D721Med (cell line): ENCODE measurements around the gene ANGPTL3.
"Not testable (repeated sequence)": the region's sequence is repeated elsewhere in the genome, so short reads cannot be mapped to it uniquely, and the experiment has no call there.

Source experiments
- DNase-seq: peaks from one replicate; pipeline ENCODE4 v3.0.0; 2011; ENCODE audit warnings: low spot score; ENCODE audit not compliant: insufficient read length
- FAIRE-seq: peaks from 2 replicates; lab custom pipeline; 2011; peaks lifted over from hg19 to GRCh38; lab: Jason Lieb, UNC
- CTCF ChIP-seq: IDR thresholded peaks from 2 replicates; pipeline ENCODE4 v1.5.1; 2012; ENCODE audit warnings: mild to moderate bottlenecking, control low read depth; ENCODE audit not compliant: insufficient read depth; ENCODE audit errors: missing control alignments

ANGPTL3 gene

GRCh38 chr1:62608905-62609304, 11.6 kb downstream of the ANGPTL3 start:
- TF ChIP-seq CTCF: no peak
- FAIRE-seq: no peak
- DNase-seq: no peak

- FAIRE-seq: not testable (repeated sequence)
Observed at GRCh38 chr1:62610588-62610987, 13.3 kb downstream of the ANGPTL3 start.

GRCh38 chr1:62612770-62613169, 15.4 kb downstream of the ANGPTL3 start:
- peak; percentile 76 for FAIRE-seq
- DNase-seq: no peak
- no peak for TF ChIP-seq CTCF

More at GRCh38 chr1:62610588-62610987, 13.3 kb downstream of the ANGPTL3 start:
- not testable (repeated sequence) for DNase-seq

- FAIRE-seq (no peak), DNase-seq (no peak)
- TF ChIP-seq CTCF: no peak
Observed at GRCh38 chr1:62613325-62613727, 16.0 kb downstream of the ANGPTL3 start.

- no peak for TF ChIP-seq CTCF
- no peak for DNase-seq
- no peak for FAIRE-seq
Observed at GRCh38 chr1:62613890-62614289, 16.6 kb downstream of the ANGPTL3 start.

GRCh38 chr1:62621907-62622306, 24.6 kb downstream of the ANGPTL3 start:
- no peak for DNase-seq
- FAIRE-seq: no peak
- TF ChIP-seq CTCF: no peak

GRCh38 chr1:62625415-62625814, 28.1 kb downstream of the ANGPTL3 start:
- DNase-seq (no peak), FAIRE-seq (peak; percentile 82)
- no peak for TF ChIP-seq CTCF

- no peak for DNase-seq
- FAIRE-seq: no peak
- no peak for TF ChIP-seq CTCF
Observed at GRCh38 chr1:62628506-62628905, 31.2 kb downstream of the ANGPTL3 start.
